HUES6 (cell line): ENCODE data around the gene TAGLN2.

Source experiments
- H3K27ac ChIP-seq: 2 replicates; pipeline ENCODE4 v1.7.0; 2013; ENCODE audit warnings: low read depth, mild to moderate bottlenecking, low read length, inconsistent platforms
- H3K27me3 ChIP-seq: 2 replicates; pipeline ENCODE4 v1.6.1; 2013; ENCODE audit warnings: low read length; ENCODE audit not compliant: control insufficient read depth, insufficient read depth
- H3K36me3 ChIP-seq: 2 replicates; pipeline ENCODE4 v1.6.1; 2013; ENCODE audit warnings: low read length; ENCODE audit not compliant: control insufficient read depth, insufficient read depth
- H3K4me1 ChIP-seq: 2 replicates; pipeline ENCODE4 v1.6.1; 2013; ENCODE audit warnings: low read length; ENCODE audit not compliant: control insufficient read depth, insufficient read depth
- H3K4me3 ChIP-seq: 2 replicates; pipeline ENCODE4 v1.5.1; 2013; ENCODE audit warnings: low read depth, low read length
- H3K9ac ChIP-seq: one replicate; pipeline ENCODE4 v1.6.1; 2013; ENCODE audit warnings: mild to moderate bottlenecking, low read length
- H3K9me3 ChIP-seq: 2 replicates; pipeline ENCODE4 v1.6.1; 2013; ENCODE audit warnings: low read depth, low read length; ENCODE audit not compliant: control insufficient read depth, insufficient read depth

The TAGLN2 gene

DNA sequence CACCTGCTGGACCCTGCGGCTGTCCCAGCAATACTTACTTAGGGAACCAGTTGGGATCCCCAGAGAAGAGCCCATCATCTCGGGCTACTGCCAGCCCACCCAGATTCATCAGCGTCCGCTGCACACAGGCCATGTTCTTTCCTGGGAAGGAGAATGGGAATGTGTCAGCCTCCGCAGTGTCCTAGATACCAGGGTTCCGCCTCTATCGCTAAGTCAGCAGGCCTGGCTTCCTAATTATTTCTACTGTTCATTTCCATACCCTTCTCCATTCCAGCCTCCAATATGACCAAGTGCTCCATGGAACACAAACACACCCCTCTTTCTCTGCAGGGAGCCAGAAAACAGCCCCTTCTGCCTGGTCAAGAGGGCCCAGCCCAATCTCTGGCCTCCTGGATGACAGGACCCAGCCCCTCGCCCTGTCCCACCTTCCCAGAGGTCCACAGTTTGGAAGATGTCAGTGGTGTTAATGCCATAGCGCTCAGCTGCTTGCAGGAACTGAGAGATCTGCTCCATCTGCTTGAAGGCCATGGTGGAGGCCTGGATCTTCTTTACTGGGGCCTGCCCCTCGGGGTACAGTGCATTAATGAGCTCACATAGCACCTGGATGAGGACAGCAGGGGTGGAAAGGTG is 6.0 kb downstream of the TAGLN2 start:
- H3K36me3 ChIP-seq = peaks cover 36% of the 10 kb centered on the region
- no peaks in the 10 kb centered on the region for H3K27me3 ChIP-seq
- H3K9me3 ChIP-seq = no peaks in the 10 kb centered on the region
- no peak overlapping the region for H3K27ac ChIP-seq
- no peak overlapping the region for H3K4me3 ChIP-seq
- H3K9ac ChIP-seq = no peak overlapping the region
- peaks cover 61% of the 10 kb centered on the region for H3K4me1 ChIP-seq

- Histone ChIP-seq H3K4me3 (no peak overlapping the region), H3K36me3 (peaks cover 36% of the 10 kb centered on the region), H3K9me3 (no peaks in the 10 kb centered on the region), H3K9ac (no peak overlapping the region), H3K4me1 (peaks cover 64% of the 10 kb centered on the region), H3K27ac (no peak overlapping the region), H3K27me3 (no peaks in the 10 kb centered on the region)
Measured at GRCh38 chr1:159918352-159919200, 6.7 kb downstream of the TAGLN2 start.

- Histone ChIP-seq H3K9ac (no peak overlapping the region), H3K4me3 (no peak overlapping the region), H3K9me3 (no peaks in the 10 kb centered on the region), H3K27me3 (no peaks in the 10 kb centered on the region), H3K4me1 (peaks cover 60% of the 10 kb centered on the region), H3K27ac (no peak overlapping the region), H3K36me3 (peaks cover 36% of the 10 kb centered on the region)
Measured at GRCh38 chr1:159917533-159918351, 7.6 kb downstream of the TAGLN2 start.

- Histone ChIP-seq H3K9ac (peak overlapping the region; percentile 51), H3K4me3 (no peak overlapping the region), H3K4me1 (peaks cover 54% of the 10 kb centered on the region), H3K27me3 (no peaks in the 10 kb centered on the region), H3K9me3 (no peaks in the 10 kb centered on the region), H3K36me3 (peaks cover 36% of the 10 kb centered on the region), H3K27ac (peak overlapping the region; percentile 83)
Measured at GRCh38 chr1:159916242-159917051, 8.9 kb downstream of the TAGLN2 start.

DNA sequence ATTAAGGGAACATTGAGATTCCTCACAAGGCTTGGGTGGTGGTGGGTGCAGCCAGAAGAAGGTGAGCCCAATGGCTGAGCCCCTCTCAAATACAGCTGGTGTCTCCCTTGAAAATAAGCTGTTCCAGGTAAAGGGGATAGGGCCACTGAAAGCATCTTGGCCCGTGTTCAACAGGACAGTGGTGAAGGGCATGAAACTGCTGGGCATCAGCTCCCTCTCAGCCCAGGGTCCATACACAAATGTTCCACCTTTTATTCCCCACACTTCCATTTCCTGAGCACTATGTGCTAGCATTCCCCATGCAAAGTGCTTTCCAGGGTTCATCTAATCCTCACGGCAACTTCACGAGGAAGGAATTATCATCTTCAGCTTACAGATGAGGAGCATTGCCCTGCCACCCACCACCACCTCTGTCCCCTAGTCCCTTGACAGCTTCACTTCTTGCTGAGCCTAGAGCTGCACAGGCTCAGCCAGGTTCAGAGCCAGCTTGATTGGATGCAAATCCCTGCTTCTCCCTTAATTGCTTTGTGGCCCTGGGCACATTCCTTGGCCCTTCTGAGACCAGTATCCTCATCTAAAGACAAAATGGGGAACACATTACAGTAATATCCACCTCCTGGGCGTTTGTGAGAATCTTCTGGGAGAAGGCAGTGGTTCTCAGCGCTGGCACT is 9.6 kb downstream of the TAGLN2 start:
- Histone ChIP-seq H3K4me1 (peaks cover 59% of the 10 kb centered on the region), H3K9me3 (no peaks in the 10 kb centered on the region), H3K9ac (peak overlapping the region; percentile 51), H3K36me3 (peaks cover 34% of the 10 kb centered on the region), H3K4me3 (no peak overlapping the region), H3K27ac (peak overlapping the region; percentile 41; the same call in 1 of the 2 replicates), H3K27me3 (no peaks in the 10 kb centered on the region)

DNA sequence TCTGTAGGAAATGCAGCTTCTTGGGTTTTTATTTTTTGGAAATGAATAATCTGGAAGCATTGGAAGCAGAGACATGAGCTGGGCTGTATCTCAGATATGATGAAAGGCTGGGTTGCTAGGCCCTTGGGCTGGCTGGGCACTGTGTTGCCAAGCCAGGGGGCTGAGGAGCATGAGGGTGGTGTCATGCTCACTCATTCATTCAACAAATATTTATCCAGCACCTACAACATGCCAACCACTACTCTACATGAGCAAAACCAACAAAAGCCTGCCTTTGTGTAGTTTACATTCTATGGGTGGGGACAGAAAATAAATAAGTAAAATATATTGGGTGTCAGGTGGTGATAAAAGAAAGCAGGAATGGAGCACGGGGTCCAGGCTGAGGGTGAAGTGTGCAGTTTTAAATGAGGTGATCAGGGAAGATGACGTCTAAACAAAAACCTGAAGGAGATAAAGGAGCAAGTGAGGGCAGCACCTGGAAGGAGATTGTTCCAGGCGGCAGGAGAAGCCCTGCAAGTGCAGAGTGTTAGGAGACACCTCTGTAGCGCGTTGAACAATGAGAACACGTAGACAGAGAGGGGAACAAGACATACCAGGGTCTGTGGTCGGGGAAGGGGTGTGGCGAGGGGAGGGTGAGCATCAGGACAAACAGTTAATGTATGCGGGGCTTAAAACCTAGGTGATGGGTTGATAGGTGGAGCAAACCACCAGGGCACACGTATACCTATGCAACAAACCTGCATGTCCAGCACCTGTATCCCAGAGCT is 10.9 kb downstream of the TAGLN2 start:
- no peak overlapping the region for H3K4me3 ChIP-seq
- no peak overlapping the region for H3K9ac ChIP-seq
- H3K27ac ChIP-seq = no peak overlapping the region
- H3K36me3 ChIP-seq = peaks cover 21% of the 10 kb centered on the region
- no peaks in the 10 kb centered on the region for H3K27me3 ChIP-seq
- peaks cover 72% of the 10 kb centered on the region for H3K4me1 ChIP-seq
- H3K9me3 ChIP-seq = no peaks in the 10 kb centered on the region

DNA sequence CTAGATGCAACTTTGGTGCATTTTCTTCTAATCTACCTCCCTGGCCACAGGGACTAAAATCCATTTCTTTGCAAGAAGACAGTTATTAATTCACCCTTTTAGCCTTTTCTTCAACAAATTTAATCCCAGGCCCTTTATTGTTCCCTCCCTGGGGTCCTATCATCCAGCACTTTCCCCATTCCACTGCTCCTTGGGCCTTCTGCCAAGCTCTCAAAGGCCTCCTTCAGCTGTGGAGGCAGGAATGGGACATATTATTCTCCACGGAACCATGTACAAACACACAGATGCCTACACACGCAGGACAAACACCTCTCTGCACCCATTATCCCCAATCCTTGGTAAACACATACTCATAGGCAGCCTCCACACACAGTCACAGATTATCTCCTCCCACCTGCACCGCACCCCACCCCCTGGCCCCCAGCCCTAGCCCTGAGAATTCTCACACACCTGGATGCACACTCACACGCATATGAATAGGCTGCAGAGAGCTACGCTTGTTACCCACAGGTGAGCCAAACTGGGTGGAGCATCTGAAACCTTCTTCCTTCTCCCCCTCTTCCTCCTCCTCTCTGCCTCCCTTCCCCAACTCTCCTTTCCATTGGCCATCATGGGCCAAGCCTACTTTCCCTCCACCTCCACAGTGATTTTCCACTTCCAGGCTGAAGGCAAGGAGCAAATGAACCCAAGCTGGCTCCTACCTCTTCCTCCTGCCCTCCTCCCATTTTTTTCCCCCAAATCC is 11.7 kb downstream of the TAGLN2 start:
- H3K9ac ChIP-seq = no peak overlapping the region
- H3K36me3 ChIP-seq = peaks cover 13% of the 10 kb centered on the region
- no peak overlapping the region for H3K27ac ChIP-seq
- peaks cover 79% of the 10 kb centered on the region for H3K4me1 ChIP-seq
- no peaks in the 10 kb centered on the region for H3K27me3 ChIP-seq
- H3K4me3 ChIP-seq = no peak overlapping the region
- no peaks in the 10 kb centered on the region for H3K9me3 ChIP-seq

- H3K9me3 ChIP-seq = no peaks in the 10 kb centered on the region
- H3K4me3 ChIP-seq = no peak overlapping the region
- H3K36me3 ChIP-seq = no peaks in the 10 kb centered on the region
- H3K27ac ChIP-seq = peak overlapping the region; percentile 66; the same call in 1 of the 2 replicates
- H3K4me1 ChIP-seq = peaks cover 70% of the 10 kb centered on the region
- peak overlapping the region; percentile 46 for H3K9ac ChIP-seq
- no peaks in the 10 kb centered on the region for H3K27me3 ChIP-seq
Measured at GRCh38 chr1:159911326-159912070, 13.8 kb downstream of the TAGLN2 start.
